H9 (cell line): Measurements from ENCODE around the gene KRTAP16-1. TPM values are rescaled to one million over a fixed set of nuclear protein-coding genes. Genes with fewer than 3 reads are reported as not detected.

Experiments used
- DNase-seq: peaks from one replicate; pipeline ENCODE4 v3.0.0-alpha.2; 2017
- H2AFZ ChIP-seq: one replicate; pipeline ENCODE4 v1.6.1; 2013; ENCODE audit warnings: mild to moderate bottlenecking, low read length, control low read depth, moderate library complexity
- H2AK5ac ChIP-seq: 2 replicates; pipeline ENCODE4 v1.6.1; 2013; ENCODE audit warnings: low read length, control low read depth, mixed read lengths; ENCODE audit not compliant: insufficient read length
- H2BK120ac ChIP-seq: one replicate; pipeline ENCODE4 v1.6.1; 2013; ENCODE audit warnings: low read depth, mild to moderate bottlenecking, low read length, control low read depth, inconsistent platforms; ENCODE audit not compliant: poor library complexity, severe bottlenecking
- H2BK12ac ChIP-seq: 2 replicates; pipeline ENCODE4 v1.6.1; 2013; ENCODE audit warnings: low read length, control low read depth, mixed read lengths, low read depth; ENCODE audit not compliant: insufficient read length
- H2BK15ac ChIP-seq: 2 replicates; pipeline ENCODE4 v1.6.1; 2013; ENCODE audit warnings: low read depth, low read length, control low read depth
- H2BK20ac ChIP-seq: one replicate; pipeline ENCODE4 v1.6.1; 2013; ENCODE audit warnings: low read depth, mild to moderate bottlenecking, low read length, control low read depth, inconsistent platforms; ENCODE audit not compliant: poor library complexity, severe bottlenecking
- H2BK5ac ChIP-seq: 2 replicates; pipeline ENCODE4 v1.6.1; 2013; ENCODE audit warnings: low read length, control low read depth, mixed read lengths; ENCODE audit not compliant: insufficient read length
- H3K14ac ChIP-seq: 2 replicates; pipeline ENCODE4 v1.6.1; 2013; ENCODE audit warnings: low read length, control low read depth; ENCODE audit not compliant: insufficient read depth
- H3K18ac ChIP-seq: 2 replicates; pipeline ENCODE4 v1.6.1; 2013; ENCODE audit warnings: low read depth, mild to moderate bottlenecking, mixed read lengths, low read length, control low read depth; ENCODE audit not compliant: insufficient read length
- H3K23ac ChIP-seq: 2 replicates; pipeline ENCODE4 v1.6.1; 2013; ENCODE audit warnings: low read length, control low read depth, mixed read lengths, low read depth; ENCODE audit not compliant: insufficient read length
- H3K23me2 ChIP-seq: 2 replicates; pipeline ENCODE4 v1.6.1; 2013; ENCODE audit warnings: low read depth, mild to moderate bottlenecking, mixed read lengths, low read length, control low read depth; ENCODE audit not compliant: insufficient read length, poor library complexity, severe bottlenecking
- H3K27ac ChIP-seq: 2 replicates; pipeline ENCODE4 v1.5.1; 2013; ENCODE audit warnings: low read length, control low read depth, mixed read lengths, low read depth; ENCODE audit not compliant: insufficient read length
- H3K27me3 ChIP-seq: 2 replicates; pipeline ENCODE4 v1.6.1; 2013; ENCODE audit warnings: low read length, control low read depth, inconsistent platforms; ENCODE audit not compliant: insufficient read depth
- H3K4ac ChIP-seq: 2 replicates; pipeline ENCODE4 v1.6.1; 2013; ENCODE audit warnings: low read depth, mild to moderate bottlenecking, control low read depth, inconsistent platforms, low read length, moderate library complexity
- H3K4me1 ChIP-seq: 2 replicates; pipeline ENCODE4 v1.6.1; 2013; ENCODE audit warnings: low read length, control low read depth, inconsistent platforms; ENCODE audit not compliant: insufficient read depth
- H3K4me2 ChIP-seq: 2 replicates; pipeline ENCODE4 v1.6.1; 2013; ENCODE audit warnings: low read length, control low read depth, mixed read lengths; ENCODE audit not compliant: insufficient read length, insufficient read depth
- H3K56ac ChIP-seq: 2 replicates; pipeline ENCODE4 v1.6.1; 2013; ENCODE audit warnings: low read depth, mild to moderate bottlenecking, mixed read lengths, low read length, control low read depth; ENCODE audit not compliant: insufficient read length
- H3K79me1 ChIP-seq: 2 replicates; pipeline ENCODE4 v1.6.1; 2013; ENCODE audit warnings: low read depth, mild to moderate bottlenecking, moderate library complexity, low read length, control low read depth, inconsistent platforms; ENCODE audit not compliant: insufficient read depth, poor library complexity, severe bottlenecking
- H3K79me2 ChIP-seq: 2 replicates; pipeline ENCODE4 v1.6.1; 2013; ENCODE audit warnings: low read length, control low read depth, inconsistent platforms; ENCODE audit not compliant: insufficient read depth
- H3K9ac ChIP-seq: 2 replicates; pipeline ENCODE4 v1.6.1; 2013; ENCODE audit warnings: low read length, control low read depth, mixed read lengths; ENCODE audit not compliant: insufficient read length; ENCODE audit errors: extremely low read depth
- H3K9me3 ChIP-seq: one replicate; pipeline ENCODE4 v1.6.1; 2013; ENCODE audit warnings: low read depth, low read length, inconsistent platforms; ENCODE audit not compliant: control insufficient read depth
- H3T11ph ChIP-seq: one replicate; pipeline ENCODE4 v1.6.1; 2013; ENCODE audit warnings: mild to moderate bottlenecking, low read length, control low read depth, inconsistent platforms
- H4K20me1 ChIP-seq: one replicate; pipeline ENCODE4 v1.6.1; 2013; ENCODE audit not compliant: control insufficient read depth, insufficient read length, insufficient read depth
- H4K5ac ChIP-seq: 2 replicates; pipeline ENCODE4 v1.6.1; 2013; ENCODE audit warnings: low read depth, mild to moderate bottlenecking, mixed read lengths, low read length, control low read depth; ENCODE audit not compliant: insufficient read length
- H4K8ac ChIP-seq: replicated peaks from 2 replicates; pipeline ENCODE4 v1.6.1; 2013; ENCODE audit warnings: low read length, control low read depth, mixed read lengths, low read depth; ENCODE audit not compliant: insufficient read length
- H4K91ac ChIP-seq: 2 replicates; pipeline ENCODE4 v1.6.1; 2013; ENCODE audit warnings: low read depth, mild to moderate bottlenecking, moderate library complexity, mixed read lengths, low read length, control low read depth; ENCODE audit not compliant: insufficient read length
- H3K27ac Mint-ChIP-seq, 3 experiments: 2 replicates in 2 of 3; 3 replicates in 1 of 3; pipeline ENCODE4 v1.8.0; 2020 to 2021; ENCODE audit warnings: mixed read lengths in 3 of 3, mild to moderate bottlenecking in 1 of 3, moderate library complexity in 1 of 3
- H3K27me3 Mint-ChIP-seq: 2 replicates; pipeline ENCODE4 v1.8.0; 2021; ENCODE audit warnings: low read depth, mild to moderate bottlenecking, moderate library complexity, mixed read lengths
- H3K36me3 Mint-ChIP-seq, 3 experiments: 2 replicates in 2 of 3; 3 replicates in 1 of 3; pipeline ENCODE4 v1.8.0; 2020 to 2021; ENCODE audit warnings: low read depth in 3 of 3, mixed read lengths in 3 of 3; ENCODE audit not compliant: insufficient read depth in 1 of 3
- H3K4me1 Mint-ChIP-seq, 2 experiments: 2 replicates each; pipeline ENCODE4 v1.8.0; 2020; ENCODE audit warnings: mixed read lengths in 2 of 2
- H3K4me3 Mint-ChIP-seq, 2 experiments: 2 replicates in 1 of 2; 3 replicates in 1 of 2; pipeline ENCODE4 v1.8.0; 2020 to 2021; ENCODE audit warnings: mild to moderate bottlenecking in 2 of 2, mixed read lengths in 2 of 2, moderate library complexity in 1 of 2
- H3K9me3 Mint-ChIP-seq, 2 experiments: 2 replicates in 1 of 2; 3 replicates in 1 of 2; pipeline ENCODE4 v1.8.0; 2020; ENCODE audit warnings: mild to moderate bottlenecking in 2 of 2, mixed read lengths in 2 of 2, moderate library complexity in 1 of 2
- CTCF ChIP-seq: fragments of 200-600 bp; sonication (generic); conservative IDR thresholded peaks from 3 replicates; pipeline ENCODE4 v1.8.0; 2021; ENCODE audit warnings: antibody characterized with exemption, mild to moderate bottlenecking
- WGBS: extraction: QIAGEN DNeasy Blood & Tissue Kit; methylation state at CpG from one replicate; pipeline ENCODE4 v1.1.7; 2013; ENCODE audit warnings: missing lambda C conversion rate, low lambda C conversion rate, mixed read lengths; ENCODE audit not compliant: insufficient read length; ENCODE audit errors: extremely low coverage; 5-methylcytosine and 5-hydroxymethylcytosine counted together
- total RNA-seq: library from RNA; stranded (reverse); gene quantifications from 2 replicates; pipeline ENCODE4 v1.2.1, GENCODE V29; 2021

The KRTAP16-1 gene
- total RNA-seq, 1 experiment from 2014 or later, result not detected

- Histone ChIP-seq H2BK20ac (no peak overlapping the region), H3K23me2 (no peaks in the 10 kb centered on the region), H3K4me1 (no peaks in the 10 kb centered on the region), H3K27ac (no peak overlapping the region), H4K20me1 (no peaks in the 10 kb centered on the region), H2BK120ac (no peak overlapping the region), H3K27me3 (no peaks in the 10 kb centered on the region), H2BK5ac (no peak overlapping the region), H3K4me2 (no peak overlapping the region), H2AK5ac (no peak overlapping the region), H2BK15ac (no peak overlapping the region), H3K14ac (no peak overlapping the region; the same call in 1 of the 2 replicates), H3K79me2 (no peaks in the 10 kb centered on the region), H3K9ac (no peak overlapping the region), H3K9me3 (no peaks in the 10 kb centered on the region), H2BK12ac (no peak overlapping the region), H4K8ac (no peak overlapping the region), H3K18ac (no peak overlapping the region), H4K5ac (no peak overlapping the region), H3K23ac (no peak overlapping the region), H4K91ac (no peak overlapping the region), H3K79me1 (no peaks in the 10 kb centered on the region), H2AFZ (no peak overlapping the region), H3T11ph (no peak overlapping the region), H3K4ac (no peak overlapping the region), H3K56ac (no peak overlapping the region)
- Mint-ChIP-seq H3K9me3 (peaks cover 15 to 17% of the 10 kb centered on the region in 2 experiments), H3K4me3 (no peak overlapping the region), H3K27ac (no peak overlapping the region), H3K27me3 (peaks cover 2% of the 10 kb centered on the region; the same call in 1 of the 2 replicates), H3K36me3 (peaks cover 0 to 15% (median 12%) of the 10 kb centered on the region in 3 experiments; a peak in 1 of 7 replicates), H3K4me1 (peaks cover 3 to 4% of the 10 kb centered on the region in 2 experiments; a peak in 2 of 4 replicates)
- no CpG with 5 or more reads among the region's 11 CpGs for WGBS
- no peak for DNase-seq
- no peak for TF ChIP-seq CTCF
These were observed 14.1 kb upstream of the KRTAP16-1 start for GRCh38 chr17:41322903-41323895.
